OCI-LY7 (cell line): ENCODE results near the gene CDH12. TPM values are rescaled to one million over a fixed set of nuclear protein-coding genes. Genes with fewer than 3 reads are reported as not detected.

Experiments
- BruUV-seq: library from RNA; stranded (reverse); fragments of 400-500 nt; replicated peaks from 2 replicates; lab custom pipeline; 2021; lab: Mats Ljungman, UMichigan
- CTCF ChIA-PET: fragments of 300-600 bp; sonication (Branson Sonifier 250); formaldehyde crosslinking; loops from one replicate; lab custom pipeline; 2022; ENCODE audit warnings: antibody characterized with exemption; ENCODE audit not compliant: unreplicated experiment; lab: Charles Lee
- POLR2A ChIA-PET: fragments of 300-600 bp; sonication (Branson Sonifier 250); formaldehyde crosslinking; loops from one replicate; lab custom pipeline; 2022; ENCODE audit warnings: antibody characterized with exemption; lab: Charles Lee
- DNase-seq: peaks from one replicate; pipeline ENCODE4 v3.0.0-alpha.2; 2015; ENCODE audit warnings: low spot score
- H2AFZ ChIP-seq: fragments of 200-600 bp; sonication (generic), shearing (Covaris generic); 2 replicates; pipeline ENCODE4 v1.6.1; 2014; ENCODE audit warnings: mild to moderate bottlenecking, antibody characterized with exemption, low read length, moderate library complexity
- H3K27ac ChIP-seq: fragments of 200-600 bp; sonication (generic); 2 replicates; pipeline ENCODE4 v1.5.1; 2014; ENCODE audit warnings: mixed run types, low read depth, mild to moderate bottlenecking, moderate library complexity, low read length, inconsistent platforms; ENCODE audit not compliant: poor library complexity, severe bottlenecking
- H3K36me3 ChIP-seq: fragments of 200-600 bp; sonication (generic); 2 replicates; pipeline ENCODE4 v1.6.1; 2014; ENCODE audit warnings: mild to moderate bottlenecking, antibody characterized with exemption, low read length, moderate library complexity, mixed read lengths; ENCODE audit not compliant: insufficient read depth
- H3K4me1 ChIP-seq: fragments of 200-600 bp; sonication (generic); 2 replicates; pipeline ENCODE4 v1.5.1; 2014; ENCODE audit warnings: mild to moderate bottlenecking, low read length; ENCODE audit not compliant: insufficient read depth, poor library complexity, severe bottlenecking
- H3K4me2 ChIP-seq: fragments of 200-600 bp; sonication (generic); 2 replicates; pipeline ENCODE4 v1.6.1; 2014; ENCODE audit warnings: mild to moderate bottlenecking, low read length
- H3K4me3 ChIP-seq: fragments of 200-600 bp; sonication (generic); 2 replicates; pipeline ENCODE4 v1.5.1; 2014; ENCODE audit warnings: mild to moderate bottlenecking, low read depth, low read length; ENCODE audit not compliant: poor library complexity, severe bottlenecking
- H3K79me2 ChIP-seq: fragments of 200-600 bp; sonication (generic); 2 replicates; pipeline ENCODE4 v1.6.1; 2016; ENCODE audit warnings: low read depth, mild to moderate bottlenecking, low read length, moderate library complexity, mixed read lengths; ENCODE audit not compliant: insufficient read depth
- H3K9me2 ChIP-seq: fragments of 200-600 bp; sonication (generic); 2 replicates; pipeline ENCODE4 v1.6.1; 2016; ENCODE audit warnings: mild to moderate bottlenecking, low read length, mixed read lengths; ENCODE audit not compliant: insufficient read depth
- H3K9me3 ChIP-seq: fragments of 200-600 bp; sonication (generic); 2 replicates; pipeline ENCODE4 v1.6.1; 2014; ENCODE audit warnings: mild to moderate bottlenecking, mixed run types, low read length, mixed read lengths
- H4K20me1 ChIP-seq: fragments of 200-600 bp; sonication (generic); 2 replicates; pipeline ENCODE4 v1.6.1; 2014; ENCODE audit warnings: mild to moderate bottlenecking, antibody characterized with exemption, low read length, moderate library complexity, mixed read lengths; ENCODE audit not compliant: insufficient read depth
- CTCF ChIP-seq: fragments of 200-600 bp; sonication (generic); conservative IDR thresholded peaks from 2 replicates; pipeline ENCODE4 v1.5.1; 2014; ENCODE audit warnings: mild to moderate bottlenecking, antibody characterized with exemption, low read length, moderate library complexity, mixed read lengths
- EZH2phosphoT487 ChIP-seq: fragments of 200-600 bp; sonication (generic); IDR thresholded peaks from 2 replicates; pipeline ENCODE4 v1.6.1; 2018; ENCODE audit warnings: low read depth, borderline replicate concordance, mild to moderate bottlenecking, mixed run types, antibody characterized with exemption, low read length, moderate library complexity, mixed read lengths
- intact Hi-C: fragments of 100-400 bp; cut with micrococcal nuclease; formaldehyde crosslinking; loops from one replicate; pipeline ENCODE4 v1.10.0; 2022; ENCODE audit not compliant: unreplicated experiment
- total RNA-seq, 2 experiments: library from RNA; depleted of rRNA in 1 of 2; stranded (reverse); fragments of >200 nt in 1 of 2; shearing (Covaris generic) in 1 of 2; gene quantifications; 2 replicates each; pipeline ENCODE4 v1.2.3, GENCODE V29; 2014 to 2022

Gene CDH12
- total RNA-seq, 2 experiments from 2014 or later = not detected

- ChIA-PET CTCF (no interaction called here), POLR2A (interaction anchor here (0.7 to 1.3 kb wide), 3 partner anchors 14 to 1259 kb away, joined by 3 to 5 read pairs (median 4); no protein-coding TSS in a partner anchor)
- Histone ChIP-seq H3K4me1 (no peaks in the 10 kb centered on the region), H3K27ac (no peak overlapping the region), H3K36me3 (no peaks in the 10 kb centered on the region), H2AFZ (no peak overlapping the region), H3K4me3 (no peak overlapping the region), H3K9me3 (no peaks in the 10 kb centered on the region), H3K4me2 (no peak overlapping the region), H4K20me1 (no peaks in the 10 kb centered on the region), H3K79me2 (no peaks in the 10 kb centered on the region), H3K9me2 (no peaks in the 10 kb centered on the region)
- no peak for TF ChIP-seq CTCF
- no peak for TF ChIP-seq EZH2phosphoT487
- intact Hi-C loops = no loop called here
- no TSS peak for BruUV-seq
- no peak for DNase-seq
Observed at GRCh38 chr5:22471154-22471553, 382.0 kb downstream of the CDH12 start.

- H3K4me1 ChIP-seq = no peaks in the 10 kb centered on the region
- intact Hi-C loops = no loop called here
- DNase-seq = no peak
- ChIA-PET POLR2A (interaction anchor here (0.6 to 1.3 kb wide), 5 partner anchors 11 to 1260 kb away, joined by 3 to 5 read pairs (median 4); no protein-coding TSS in a partner anchor), CTCF (no interaction called here)
- H3K9me2 ChIP-seq = no peaks in the 10 kb centered on the region
- no peak overlapping the region for H3K4me2 ChIP-seq
- H3K9me3 ChIP-seq = no peaks in the 10 kb centered on the region
- no peak overlapping the region for H2AFZ ChIP-seq
- no peaks in the 10 kb centered on the region for H4K20me1 ChIP-seq
- H3K27ac ChIP-seq = no peak overlapping the region
- H3K4me3 ChIP-seq = no peak overlapping the region
- TF ChIP-seq EZH2phosphoT487 (no peak), CTCF (no peak)
- H3K79me2 ChIP-seq = no peaks in the 10 kb centered on the region
- H3K36me3 ChIP-seq = no peaks in the 10 kb centered on the region
- no TSS peak for BruUV-seq
Observed at GRCh38 chr5:22470408-22470807, 382.7 kb downstream of the CDH12 start.

- CTCF ChIA-PET = no interaction called here
- intact Hi-C loops = no loop called here
- H4K20me1 ChIP-seq = no peaks in the 10 kb centered on the region
- H3K4me2 ChIP-seq = no peak overlapping the region
- no peaks in the 10 kb centered on the region for H3K79me2 ChIP-seq
- no peak overlapping the region for H3K4me3 ChIP-seq
- H3K36me3 ChIP-seq = no peaks in the 10 kb centered on the region
- H2AFZ ChIP-seq = no peak overlapping the region
- BruUV-seq = no TSS peak
- H3K9me3 ChIP-seq = no peaks in the 10 kb centered on the region
- H3K9me2 ChIP-seq = no peaks in the 10 kb centered on the region
- no peak for TF ChIP-seq CTCF
- TF ChIP-seq EZH2phosphoT487 = no peak
- POLR2A ChIA-PET = interaction anchor here (0.8 kb wide), 1 partner anchor 80 kb away, joined by 5 read pairs; no protein-coding TSS in a partner anchor
- no peak overlapping the region for H3K27ac ChIP-seq
- DNase-seq = no peak
- H3K4me1 ChIP-seq = no peaks in the 10 kb centered on the region
Observed at GRCh38 chr5:22465616-22466015, 387.5 kb downstream of the CDH12 start.
